Natural killer cell treated with Interleukin-12 subunit alpha and Interleukin-12 subunit beta and Interleukin-15 and Interleukin-18, amount 100 ng/mL, for 72 hours (primary cell): ENCODE measurements around the gene NFASC. TPM values are rescaled to one million over a fixed set of nuclear protein-coding genes. Genes with fewer than 3 reads are reported as not detected.

Experiments
- ATAC-seq, 2 donors: fragments of 150-1000 bp; cut with Tn5 transposase in 1 of 2; sonication (Bioruptor Pico), chemical (Tn5 transposase) in 1 of 2; 2 replicates each; pipeline ENCODE4 v1.10.0; 2021
- DNase-seq: peaks from one replicate; pipeline ENCODE4 v3.0.0; 2022; ENCODE audit warnings: low spot score
- H3K27ac Mint-ChIP-seq, 2 donors: 1 replicate in 1 of 2; 2 replicates in 1 of 2; pipeline ENCODE4 v1.8.0; 2022; ENCODE audit warnings: mixed read lengths in 2 of 2, mild to moderate bottlenecking in 1 of 2, moderate library complexity in 1 of 2
- H3K27me3 Mint-ChIP-seq, 2 donors: 1 replicate in 1 of 2; 2 replicates in 1 of 2; pipeline ENCODE4 v1.8.0; 2022; ENCODE audit warnings: mixed read lengths in 2 of 2
- H3K36me3 Mint-ChIP-seq: one replicate; pipeline ENCODE4 v1.8.0; 2022; ENCODE audit warnings: mixed read lengths
- H3K4me1 Mint-ChIP-seq, 2 donors: 1 replicate in 1 of 2; 2 replicates in 1 of 2; pipeline ENCODE4 v1.8.0; 2022; ENCODE audit warnings: low read depth in 2 of 2, mixed read lengths in 2 of 2, mild to moderate bottlenecking in 1 of 2
- H3K4me3 Mint-ChIP-seq: one replicate; pipeline ENCODE4 v1.8.0; 2022; ENCODE audit warnings: mixed read lengths
- H3K9me3 Mint-ChIP-seq: 2 replicates; pipeline ENCODE4 v1.8.0; 2022; ENCODE audit warnings: mixed read lengths
- total RNA-seq, 2 donors: library from RNA; stranded (reverse); gene quantifications; one replicate each; pipeline ENCODE4 v1.2.3, GENCODE V29; 2022

Gene NFASC
- total RNA-seq, 2 donors from 2014 or later, result 0.36 to 0.71 TPM

DNA sequence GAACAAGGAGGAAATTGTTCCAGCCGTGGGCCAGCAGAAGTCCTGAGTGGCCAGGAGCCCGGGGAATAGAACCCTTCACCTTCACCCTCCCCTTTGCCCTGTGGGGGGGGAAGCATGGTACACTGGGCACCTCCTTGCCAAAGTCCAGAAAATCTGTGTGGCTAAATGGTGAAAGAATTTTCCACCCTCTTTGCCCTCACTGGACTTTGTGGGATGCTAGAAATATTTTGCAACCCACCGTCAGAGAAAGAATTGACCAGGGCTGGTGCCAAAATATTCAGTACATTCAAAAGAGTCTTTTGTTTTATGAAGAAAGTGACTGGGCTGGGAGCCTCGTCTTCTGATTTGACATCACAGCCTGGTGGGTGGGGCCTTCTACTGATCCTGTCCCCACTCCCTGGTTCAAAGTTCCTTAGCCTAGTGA is 14.6 kb downstream of the NFASC start:
- no peaks in the 10 kb centered on the region for H3K4me1 Mint-ChIP-seq
- DNase-seq, result no peak
- H3K27ac Mint-ChIP-seq, result no peak overlapping the region
- H3K9me3 Mint-ChIP-seq, result no peaks in the 10 kb centered on the region
- no peak overlapping the region for H3K4me3 Mint-ChIP-seq
- H3K27me3 Mint-ChIP-seq, result peaks cover 14 to 31% of the 10 kb centered on the region in 2 donors
- H3K36me3 Mint-ChIP-seq, result no peaks in the 10 kb centered on the region
- ATAC-seq, result no peak

- Mint-ChIP-seq H3K9me3 (no peaks in the 10 kb centered on the region), H3K4me1 (no peaks in the 10 kb centered on the region), H3K27me3 (peaks cover 14 to 31% of the 10 kb centered on the region in 2 donors), H3K36me3 (no peaks in the 10 kb centered on the region), H3K4me3 (no peak overlapping the region), H3K27ac (no peak overlapping the region)
- DNase-seq (no peak), ATAC-seq (no peak)
Observed at GRCh38 chr1:204885790-204886189, 15.1 kb downstream of the NFASC start.

DNA sequence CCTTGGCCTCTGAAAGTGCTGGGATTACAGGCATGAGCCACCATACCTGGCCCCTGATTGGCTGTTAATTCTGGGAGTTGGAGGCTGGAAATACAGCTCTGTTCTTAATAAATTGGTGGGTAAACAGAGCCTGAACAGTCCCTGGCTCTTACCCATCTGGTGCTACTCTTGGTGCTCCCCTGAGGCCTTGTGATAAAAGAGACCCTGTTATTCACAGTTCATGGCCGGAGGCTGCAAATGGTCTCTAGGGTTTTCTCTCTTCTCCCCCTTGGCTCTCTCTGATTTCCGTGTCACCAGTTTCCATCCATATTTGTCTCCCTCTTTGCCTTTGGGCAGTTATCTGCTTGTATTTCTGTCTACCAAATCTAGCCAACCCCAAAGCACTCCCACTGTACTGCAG is 17.2 kb downstream of the NFASC start:
- no peak overlapping the region for H3K4me3 Mint-ChIP-seq
- no peaks in the 10 kb centered on the region for H3K9me3 Mint-ChIP-seq
- no peaks in the 10 kb centered on the region for H3K36me3 Mint-ChIP-seq
- DNase-seq (no peak), ATAC-seq (no peak)
- H3K27ac Mint-ChIP-seq, result no peak overlapping the region
- peaks cover 25 to 34% of the 10 kb centered on the region in 2 donors for H3K27me3 Mint-ChIP-seq
- no peaks in the 10 kb centered on the region for H3K4me1 Mint-ChIP-seq

- no peaks in the 10 kb centered on the region for H3K36me3 Mint-ChIP-seq
- DNase-seq (no peak), ATAC-seq (no peak)
- no peak overlapping the region for H3K4me3 Mint-ChIP-seq
- H3K9me3 Mint-ChIP-seq, result no peaks in the 10 kb centered on the region
- no peaks in the 10 kb centered on the region for H3K4me1 Mint-ChIP-seq
- H3K27me3 Mint-ChIP-seq, result peaks cover 29 to 38% of the 10 kb centered on the region in 2 donors
- H3K27ac Mint-ChIP-seq, result no peak overlapping the region
Observed at GRCh38 chr1:204888294-204888693, 17.6 kb downstream of the NFASC start.

DNA sequence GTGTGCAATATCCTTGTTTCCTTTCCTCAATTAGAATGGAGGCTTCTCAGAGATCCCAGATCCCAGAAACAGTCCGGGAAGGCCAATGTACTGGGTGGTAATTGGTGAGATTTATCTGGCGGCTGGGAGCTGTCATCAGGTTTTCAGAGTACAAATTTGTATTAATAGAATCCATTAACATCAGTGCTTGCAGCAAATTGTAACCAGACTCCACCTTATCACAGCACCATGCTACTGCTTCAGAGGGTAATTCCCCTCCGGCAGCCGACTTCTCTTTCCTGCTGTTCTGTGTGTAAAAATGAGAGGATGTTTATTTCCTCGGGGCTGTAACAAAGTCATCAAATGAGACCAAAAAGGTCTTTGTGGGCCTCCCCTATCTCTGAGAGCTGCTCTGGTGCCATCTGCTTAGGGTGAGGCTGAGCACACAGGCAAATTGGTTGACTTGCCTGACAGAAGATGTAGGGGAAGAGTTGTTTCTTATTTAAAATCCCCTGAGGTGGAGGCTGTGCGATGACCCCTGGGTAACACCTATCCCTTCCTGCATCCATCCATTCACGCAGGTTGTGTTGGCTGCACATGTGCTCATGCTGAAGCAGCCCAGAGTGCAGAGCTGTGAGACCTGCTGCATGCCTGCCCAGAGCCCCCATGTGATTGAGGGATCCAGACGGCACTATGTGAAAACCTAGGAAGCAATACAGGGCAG is 19.2 kb downstream of the NFASC start:
- H3K4me1 Mint-ChIP-seq, result no peaks in the 10 kb centered on the region
- no peak overlapping the region for H3K27ac Mint-ChIP-seq
- no peak overlapping the region for H3K4me3 Mint-ChIP-seq
- H3K27me3 Mint-ChIP-seq, result peaks cover 30 to 41% of the 10 kb centered on the region in 2 donors
- no peaks in the 10 kb centered on the region for H3K36me3 Mint-ChIP-seq
- ATAC-seq (no peak), DNase-seq (no peak)
- no peaks in the 10 kb centered on the region for H3K9me3 Mint-ChIP-seq

GRCh38 chr1:204891860-204892259 is 21.2 kb downstream of the NFASC start:
- no peaks in the 10 kb centered on the region for H3K36me3 Mint-ChIP-seq
- H3K9me3 Mint-ChIP-seq, result no peaks in the 10 kb centered on the region

GRCh38 chr1:204894031-204894430 is 23.4 kb downstream of the NFASC start:
- H3K9me3 Mint-ChIP-seq, result no peaks in the 10 kb centered on the region
- H3K27ac Mint-ChIP-seq, result no peak overlapping the region
- H3K4me1 Mint-ChIP-seq, result no peaks in the 10 kb centered on the region
- H3K36me3 Mint-ChIP-seq, result no peaks in the 10 kb centered on the region
- no peak for DNase-seq
- peaks cover 37 to 46% of the 10 kb centered on the region in 2 donors for H3K27me3 Mint-ChIP-seq
- ATAC-seq, result no peak
- no peak overlapping the region for H3K4me3 Mint-ChIP-seq

More at GRCh38 chr1:204891860-204892259, 21.2 kb downstream of the NFASC start:
- Mint-ChIP-seq H3K27ac (no peak overlapping the region), H3K4me3 (no peak overlapping the region), H3K27me3 (peaks cover 41 to 56% of the 10 kb centered on the region in 2 donors), H3K4me1 (no peaks in the 10 kb centered on the region)
- ATAC-seq, result no peak
- DNase-seq, result no peak

DNA sequence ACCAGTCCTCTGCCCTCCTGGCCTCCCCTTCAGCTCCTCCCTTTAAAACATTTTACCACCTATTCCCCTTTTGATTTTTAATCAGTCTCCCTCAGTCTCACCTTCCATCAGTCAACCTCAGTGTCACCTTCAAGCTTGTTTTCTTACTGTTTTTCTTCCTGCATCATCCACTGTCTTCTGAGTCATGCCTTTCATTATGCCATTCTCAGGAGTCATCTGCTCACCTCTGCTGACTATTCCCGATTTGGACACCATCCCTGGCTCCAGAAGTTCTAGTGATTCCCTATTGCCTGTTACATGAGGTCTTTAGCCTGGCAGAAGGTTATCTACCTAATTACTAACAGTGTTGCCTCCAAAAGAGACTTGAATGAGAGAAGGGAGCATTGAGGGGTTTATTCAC is 23.9 kb downstream of the NFASC start:
- ATAC-seq, result no peak
- no peaks in the 10 kb centered on the region for H3K9me3 Mint-ChIP-seq
- H3K36me3 Mint-ChIP-seq, result no peaks in the 10 kb centered on the region
- H3K4me3 Mint-ChIP-seq, result no peak overlapping the region
- H3K4me1 Mint-ChIP-seq, result no peaks in the 10 kb centered on the region
- DNase-seq, result no peak
- peaks cover 37 to 45% of the 10 kb centered on the region in 2 donors for H3K27me3 Mint-ChIP-seq
- no peak overlapping the region for H3K27ac Mint-ChIP-seq

- no peak overlapping the region for H3K4me3 Mint-ChIP-seq
- no peaks in the 10 kb centered on the region for H3K36me3 Mint-ChIP-seq
- no peaks in the 10 kb centered on the region for H3K4me1 Mint-ChIP-seq
- no peak for ATAC-seq
- H3K27ac Mint-ChIP-seq, result no peak overlapping the region
- H3K27me3 Mint-ChIP-seq, result peaks cover 42 to 49% of the 10 kb centered on the region in 2 donors
- DNase-seq, result no peak
- no peaks in the 10 kb centered on the region for H3K9me3 Mint-ChIP-seq
Observed at GRCh38 chr1:204896023-204896422, 25.4 kb downstream of the NFASC start.

GRCh38 chr1:204896787-204897469 is 26.3 kb downstream of the NFASC start:
- DNase-seq, result no peak
- H3K27me3 Mint-ChIP-seq, result peaks cover 43 to 58% of the 10 kb centered on the region in 2 donors
- no peak overlapping the region for H3K4me3 Mint-ChIP-seq
- no peaks in the 10 kb centered on the region for H3K9me3 Mint-ChIP-seq
- H3K4me1 Mint-ChIP-seq, result no peaks in the 10 kb centered on the region
- ATAC-seq, result no peak
- H3K27ac Mint-ChIP-seq, result no peak overlapping the region
- H3K36me3 Mint-ChIP-seq, result no peaks in the 10 kb centered on the region

DNA sequence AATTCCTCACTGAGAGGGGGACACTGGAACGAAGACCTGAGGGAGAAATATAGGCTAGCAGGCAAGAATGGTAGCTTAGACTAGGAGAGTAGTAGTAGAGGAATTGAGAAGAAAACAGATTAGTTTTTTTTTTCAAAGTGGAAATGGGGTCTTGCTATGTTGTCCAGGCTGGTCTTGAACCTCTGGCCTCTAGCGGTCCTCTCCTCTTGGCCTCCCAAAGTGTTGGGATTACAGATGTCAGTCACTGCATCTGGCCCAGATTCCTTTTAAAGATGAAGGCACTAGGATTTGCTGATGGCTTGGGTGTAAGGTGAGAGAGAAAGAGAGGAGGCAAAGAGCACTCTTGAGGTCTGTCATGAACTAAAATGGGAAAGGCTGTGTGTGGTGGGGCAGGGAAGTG is 30.1 kb downstream of the NFASC start:
- Mint-ChIP-seq H3K27ac (no peak overlapping the region), H3K4me3 (no peak overlapping the region), H3K9me3 (no peaks in the 10 kb centered on the region), H3K36me3 (no peaks in the 10 kb centered on the region), H3K27me3 (peaks cover 38 to 53% of the 10 kb centered on the region in 2 donors), H3K4me1 (no peaks in the 10 kb centered on the region)
- ATAC-seq (no peak), DNase-seq (no peak)

GRCh38 chr1:204902671-204903070 is 32.0 kb downstream of the NFASC start:
- ATAC-seq, result no peak
- Mint-ChIP-seq H3K4me1 (no peaks in the 10 kb centered on the region), H3K4me3 (no peak overlapping the region), H3K27ac (no peak overlapping the region), H3K27me3 (peaks cover 39 to 40% of the 10 kb centered on the region in 2 donors), H3K36me3 (no peaks in the 10 kb centered on the region), H3K9me3 (no peaks in the 10 kb centered on the region)
- DNase-seq, result no peak

GRCh38 chr1:204904228-204904810 is 33.7 kb downstream of the NFASC start:
- Mint-ChIP-seq H3K9me3 (no peaks in the 10 kb centered on the region), H3K27ac (no peak overlapping the region), H3K4me3 (no peak overlapping the region), H3K27me3 (peaks cover 39 to 44% of the 10 kb centered on the region in 2 donors), H3K36me3 (no peaks in the 10 kb centered on the region), H3K4me1 (no peaks in the 10 kb centered on the region)
- ATAC-seq, result no peak
- no peak for DNase-seq

GRCh38 chr1:204909109-204909508 is 38.4 kb downstream of the NFASC start:
- Mint-ChIP-seq H3K27me3 (peaks cover 25 to 35% of the 10 kb centered on the region in 2 donors), H3K36me3 (no peaks in the 10 kb centered on the region), H3K27ac (no peak overlapping the region), H3K4me3 (no peak overlapping the region), H3K9me3 (no peaks in the 10 kb centered on the region), H3K4me1 (no peaks in the 10 kb centered on the region)
- ATAC-seq (no peak), DNase-seq (no peak)
